GM10266 (cell line): Measurements from ENCODE around the gene PRKAG2.

Experiments used
- DNase-seq: peaks from one replicate; pipeline ENCODE4 v3.0.0; 2012; ENCODE audit errors: extremely low spot score
- TF ChIP-seq, protein P1 (sequence below): IDR thresholded peaks from 2 replicates; pipeline ENCODE4 v1.5.1; 2012; ENCODE audit warnings: mild to moderate bottlenecking, low read depth; ENCODE audit not compliant: control insufficient read depth, insufficient read depth; ENCODE audit errors: missing control alignments

The PRKAG2 gene

DNA sequence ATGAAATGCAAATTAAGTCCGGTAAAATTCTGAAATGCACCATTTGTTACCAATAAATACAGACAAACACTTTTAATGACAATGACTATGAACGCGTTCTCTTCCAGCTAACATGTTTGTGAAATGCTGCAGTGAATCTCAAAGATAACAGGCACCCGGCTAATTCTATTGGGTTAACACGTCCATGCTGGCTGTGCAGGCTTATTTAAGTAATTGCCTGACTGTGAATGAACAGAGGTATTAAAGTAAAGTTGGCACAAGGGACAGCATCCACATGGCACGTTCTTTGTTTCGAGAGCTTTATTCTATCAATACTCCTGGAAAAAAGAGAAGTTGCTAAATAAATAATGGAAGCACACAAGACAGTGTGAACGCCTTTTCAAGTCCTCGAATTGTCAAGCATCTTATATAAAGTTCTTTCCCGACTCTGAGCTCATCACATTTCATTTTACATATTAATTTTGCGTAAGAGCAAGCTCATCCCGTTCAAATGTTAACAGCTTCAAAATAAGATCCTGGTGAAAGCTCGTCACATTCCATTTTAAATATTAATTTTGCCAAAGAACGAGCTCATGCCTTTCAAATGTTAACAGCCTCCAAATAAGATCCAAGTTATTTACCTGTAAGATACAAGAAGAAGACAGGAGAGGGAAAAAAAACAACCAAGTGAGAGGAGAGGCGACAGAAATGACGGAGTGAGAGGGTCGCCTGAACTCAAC, 245.9 kb downstream of the PRKAG2 start:
- TF ChIP-seq, protein P1, sequence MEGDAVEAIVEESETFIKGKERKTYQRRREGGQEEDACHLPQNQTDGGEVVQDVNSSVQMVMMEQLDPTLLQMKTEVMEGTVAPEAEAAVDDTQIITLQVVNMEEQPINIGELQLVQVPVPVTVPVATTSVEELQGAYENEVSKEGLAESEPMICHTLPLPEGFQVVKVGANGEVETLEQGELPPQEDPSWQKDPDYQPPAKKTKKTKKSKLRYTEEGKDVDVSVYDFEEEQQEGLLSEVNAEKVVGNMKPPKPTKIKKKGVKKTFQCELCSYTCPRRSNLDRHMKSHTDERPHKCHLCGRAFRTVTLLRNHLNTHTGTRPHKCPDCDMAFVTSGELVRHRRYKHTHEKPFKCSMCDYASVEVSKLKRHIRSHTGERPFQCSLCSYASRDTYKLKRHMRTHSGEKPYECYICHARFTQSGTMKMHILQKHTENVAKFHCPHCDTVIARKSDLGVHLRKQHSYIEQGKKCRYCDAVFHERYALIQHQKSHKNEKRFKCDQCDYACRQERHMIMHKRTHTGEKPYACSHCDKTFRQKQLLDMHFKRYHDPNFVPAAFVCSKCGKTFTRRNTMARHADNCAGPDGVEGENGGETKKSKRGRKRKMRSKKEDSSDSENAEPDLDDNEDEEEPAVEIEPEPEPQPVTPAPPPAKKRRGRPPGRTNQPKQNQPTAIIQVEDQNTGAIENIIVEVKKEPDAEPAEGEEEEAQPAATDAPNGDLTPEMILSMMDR: no peak
- DNase-seq: no peak

DNA sequence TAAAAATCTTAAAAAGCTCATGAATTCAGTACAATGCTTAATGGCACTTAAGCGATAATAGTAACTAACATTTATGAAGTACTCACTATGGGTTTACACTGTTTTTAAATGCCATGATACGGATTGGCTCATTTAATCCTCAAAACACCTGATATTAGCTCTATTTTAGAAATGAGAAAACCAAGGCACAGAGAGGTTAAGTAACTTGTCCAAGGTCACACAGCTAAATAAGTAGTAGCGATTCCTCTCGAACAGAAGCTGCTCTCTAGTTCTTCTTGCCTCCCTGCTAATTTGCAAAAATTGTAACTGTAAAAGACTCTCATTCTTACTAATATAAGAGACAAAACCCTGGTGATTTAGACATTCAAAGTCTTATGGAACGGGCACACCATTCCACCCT, 246.6 kb downstream of the PRKAG2 start:
- TF ChIP-seq, protein P1: no peak
- no peak for DNase-seq

DNA sequence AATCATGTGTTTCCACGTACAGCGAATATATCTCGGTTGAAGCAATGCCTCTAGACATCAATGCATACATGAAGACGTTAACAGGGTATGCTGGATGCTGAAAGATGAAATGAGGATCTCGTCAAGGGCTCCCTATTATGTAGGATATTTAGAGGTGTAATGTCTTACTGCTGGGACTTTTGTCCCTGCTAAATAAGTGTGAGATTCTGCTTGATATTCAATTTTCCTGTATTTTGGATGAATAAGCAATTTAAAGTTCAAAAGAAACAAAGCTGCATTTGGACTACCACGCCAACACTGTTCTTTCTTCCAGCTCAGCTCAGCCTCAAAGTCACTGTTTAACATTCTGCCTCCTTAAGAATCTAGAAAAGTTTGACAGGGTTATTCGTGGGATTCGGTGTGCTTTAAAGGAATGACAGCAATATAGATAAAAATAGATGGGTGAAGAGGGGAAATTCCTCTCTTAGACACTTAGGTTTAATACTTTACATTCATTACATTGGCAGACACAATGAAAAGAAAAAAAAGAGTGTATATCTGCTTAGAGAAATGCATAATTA, 247.1 kb downstream of the PRKAG2 start:
- DNase-seq: no peak
- TF ChIP-seq, protein P1: no peak

- TF ChIP-seq, protein P1: no peak
- DNase-seq: no peak
Measured at GRCh38 chr7:151628846-151629604, 247.9 kb downstream of the PRKAG2 start.

- TF ChIP-seq, protein P1: peak; percentile 34
Measured at GRCh38 chr7:151626422-151627115, 250.3 kb downstream of the PRKAG2 start.

GRCh38 chr7:151625606-151626005, 251.3 kb downstream of the PRKAG2 start:
- DNase-seq: no peak
- TF ChIP-seq, protein P1: no peak

More at GRCh38 chr7:151626422-151627115, 250.3 kb downstream of the PRKAG2 start:
- no peak for DNase-seq
